ENCODE results near the gene NF1. TPM values are rescaled to one million over a fixed set of nuclear protein-coding genes. Genes with fewer than 3 reads are reported as not detected.

Gene NF1
- total and polyA plus RNA-seq, 3 donors from 2014 or later = 60.6 to 99.0 (median 97.6) TPM

DNA sequence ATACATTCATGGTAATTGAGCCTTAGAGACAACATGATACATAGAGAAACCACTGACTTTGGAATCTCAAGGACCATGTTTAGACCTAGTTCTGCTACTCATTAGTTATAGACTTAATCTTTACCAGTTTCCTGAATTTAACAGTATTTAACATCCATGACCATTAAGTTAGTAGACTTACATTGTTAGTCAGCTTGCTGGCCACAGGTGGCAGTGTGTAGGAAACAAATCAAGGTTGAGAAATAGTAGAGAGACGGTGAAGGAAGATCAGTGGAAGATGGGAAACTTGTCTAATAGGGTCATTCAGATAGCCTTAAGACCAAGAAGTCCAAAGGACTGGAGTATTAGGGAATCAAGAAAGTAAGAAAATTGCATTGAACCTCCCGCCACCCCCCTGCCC, 171.3 kb downstream of the NF1 start:
- Histone ChIP-seq H3K27ac (no peak overlapping the region), H3K9me3 (no peaks in the 10 kb centered on the region), H3K36me3 (ENCODE audit: low read depth, missing control alignments) (no peaks in the 10 kb centered on the region), H3K4me3 (no peak overlapping the region), H3K4me1 (no peaks in the 10 kb centered on the region), H3K27me3 (no peaks in the 10 kb centered on the region)
- DNase-seq = no peak
- intact Hi-C loops (cut with DNase I; ENCODE audit: low total_unique reads) = no loop called here
- 90% methylated on average over 2 of the region's 2 CpGs for WGBS, 2 donors
- TF ChIP-seq POLR2A (IDR thresholded peaks at IDR 0.05) = no peak
- TF ChIP-seq, protein P1, sequence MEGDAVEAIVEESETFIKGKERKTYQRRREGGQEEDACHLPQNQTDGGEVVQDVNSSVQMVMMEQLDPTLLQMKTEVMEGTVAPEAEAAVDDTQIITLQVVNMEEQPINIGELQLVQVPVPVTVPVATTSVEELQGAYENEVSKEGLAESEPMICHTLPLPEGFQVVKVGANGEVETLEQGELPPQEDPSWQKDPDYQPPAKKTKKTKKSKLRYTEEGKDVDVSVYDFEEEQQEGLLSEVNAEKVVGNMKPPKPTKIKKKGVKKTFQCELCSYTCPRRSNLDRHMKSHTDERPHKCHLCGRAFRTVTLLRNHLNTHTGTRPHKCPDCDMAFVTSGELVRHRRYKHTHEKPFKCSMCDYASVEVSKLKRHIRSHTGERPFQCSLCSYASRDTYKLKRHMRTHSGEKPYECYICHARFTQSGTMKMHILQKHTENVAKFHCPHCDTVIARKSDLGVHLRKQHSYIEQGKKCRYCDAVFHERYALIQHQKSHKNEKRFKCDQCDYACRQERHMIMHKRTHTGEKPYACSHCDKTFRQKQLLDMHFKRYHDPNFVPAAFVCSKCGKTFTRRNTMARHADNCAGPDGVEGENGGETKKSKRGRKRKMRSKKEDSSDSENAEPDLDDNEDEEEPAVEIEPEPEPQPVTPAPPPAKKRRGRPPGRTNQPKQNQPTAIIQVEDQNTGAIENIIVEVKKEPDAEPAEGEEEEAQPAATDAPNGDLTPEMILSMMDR (IDR thresholded peaks at IDR 0.05) = no peak

GRCh38 chr17:31269036-31269577, 174.3 kb downstream of the NF1 start:
- DNase-seq = no peak

DNA sequence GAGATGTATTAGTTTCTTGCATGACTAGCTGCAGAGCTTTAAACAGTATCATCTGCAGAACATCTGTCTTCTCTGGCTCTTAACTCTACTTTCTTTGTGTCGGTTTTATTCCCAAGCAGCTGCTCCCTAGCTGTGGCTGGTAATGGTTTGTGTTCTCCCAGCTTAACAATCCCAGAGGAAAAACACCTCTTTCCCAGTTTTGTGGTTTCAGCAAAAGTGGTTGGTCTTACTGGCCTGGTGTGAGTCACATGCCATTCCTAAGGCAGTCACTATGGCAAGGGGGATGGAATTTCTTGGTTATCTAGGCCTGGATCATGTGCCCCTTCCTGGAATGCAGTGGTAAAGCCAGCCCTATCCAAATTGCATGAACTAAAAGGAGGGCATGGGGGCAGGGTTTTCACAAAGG, 174.8 kb downstream of the NF1 start:
- 24 to 37% methylated on average over 1 of the region's 1 CpG for WGBS, 2 donors
- Histone ChIP-seq H3K27me3 (no peaks in the 10 kb centered on the region), H3K9me3 (no peaks in the 10 kb centered on the region), H3K36me3 (ENCODE audit: low read depth, missing control alignments) (no peaks in the 10 kb centered on the region), H3K27ac (no peak overlapping the region), H3K4me3 (no peak overlapping the region), H3K4me1 (no peaks in the 10 kb centered on the region)
- intact Hi-C loops (cut with DNase I; ENCODE audit: low total_unique reads) = no loop called here
- DNase-seq = no peak
- TF ChIP-seq POLR2A (IDR thresholded peaks at IDR 0.05) = no peak
- TF ChIP-seq, protein P1 (IDR thresholded peaks at IDR 0.05) = no peak

More at GRCh38 chr17:31269036-31269577, 174.3 kb downstream of the NF1 start:
- Histone ChIP-seq H3K36me3 (ENCODE audit: low read depth, missing control alignments) (no peaks in the 10 kb centered on the region), H3K9me3 (no peaks in the 10 kb centered on the region), H3K27ac (no peak overlapping the region), H3K4me3 (no peak overlapping the region), H3K4me1 (no peaks in the 10 kb centered on the region), H3K27me3 (no peaks in the 10 kb centered on the region)
- TF ChIP-seq, protein P1 (IDR thresholded peaks at IDR 0.05) = no peak
- TF ChIP-seq POLR2A (IDR thresholded peaks at IDR 0.05) = no peak
- WGBS, 2 donors = 74 to 84% methylated on average over 2 of the region's 2 CpGs
- intact Hi-C loops (cut with DNase I; ENCODE audit: low total_unique reads) = no loop called here

DNA sequence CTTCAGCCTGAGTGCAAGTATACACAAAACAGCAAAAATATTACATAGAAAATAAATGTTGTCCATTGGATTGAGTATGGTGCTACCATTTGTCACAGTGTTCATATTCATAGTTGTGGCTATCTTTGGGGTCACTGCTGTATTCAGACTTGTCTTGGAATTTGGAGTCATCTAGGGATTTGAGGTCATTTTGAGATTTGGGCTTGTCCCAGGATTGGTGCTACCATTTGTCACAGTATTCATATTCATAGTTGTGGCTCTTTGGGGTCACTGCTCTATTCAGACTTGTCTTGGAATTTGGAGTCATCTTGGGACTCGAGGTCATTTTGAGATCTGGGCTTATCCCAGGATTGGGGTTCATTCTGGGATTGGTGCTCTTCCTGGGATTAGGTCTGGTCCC, 177.5 kb downstream of the NF1 start:
- Histone ChIP-seq H3K4me3 (no peak overlapping the region), H3K4me1 (no peaks in the 10 kb centered on the region), H3K27me3 (no peaks in the 10 kb centered on the region), H3K36me3 (ENCODE audit: low read depth, missing control alignments) (no peaks in the 10 kb centered on the region), H3K9me3 (no peaks in the 10 kb centered on the region), H3K27ac (no peak overlapping the region)
- WGBS, 2 donors = 67 to 94% methylated on average over 1 of the region's 1 CpG
- TF ChIP-seq POLR2A (IDR thresholded peaks at IDR 0.05) = no peak
- TF ChIP-seq, protein P1 (IDR thresholded peaks at IDR 0.05) = no peak
- DNase-seq = no peak
- intact Hi-C loops (cut with DNase I; ENCODE audit: low total_unique reads) = no loop called here

DNA sequence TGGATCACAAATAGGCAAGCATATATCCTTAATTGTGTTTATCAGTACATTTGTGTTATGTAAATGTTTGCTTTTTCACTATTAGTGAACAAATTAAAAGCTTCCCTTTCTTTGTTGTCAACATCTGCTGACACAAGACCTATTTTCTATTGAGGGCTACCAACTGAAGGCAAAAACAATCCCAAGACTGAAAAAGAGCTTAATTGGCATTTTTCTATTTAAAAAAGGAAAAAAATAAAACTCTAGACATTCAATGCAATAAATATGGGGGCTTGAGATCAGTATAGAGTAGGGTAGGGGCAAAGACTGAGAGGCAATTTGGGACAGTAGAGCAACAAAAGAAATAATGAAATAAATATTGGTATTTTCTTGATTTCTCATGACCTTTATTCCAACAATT, 178.0 kb downstream of the NF1 start:
- Histone ChIP-seq H3K4me1 (no peaks in the 10 kb centered on the region), H3K27ac (no peak overlapping the region), H3K9me3 (no peaks in the 10 kb centered on the region), H3K36me3 (ENCODE audit: low read depth, missing control alignments) (no peaks in the 10 kb centered on the region), H3K4me3 (no peak overlapping the region), H3K27me3 (no peaks in the 10 kb centered on the region)
- no peak for TF ChIP-seq POLR2A (IDR thresholded peaks at IDR 0.05)
- TF ChIP-seq, protein P1 (IDR thresholded peaks at IDR 0.05) = no peak
- DNase-seq = no peak
- intact Hi-C loops (cut with DNase I; ENCODE audit: low total_unique reads) = no loop called here

All from testis (tissue), 3 donors.